ENCODE results near the gene SCAI. TPM values are rescaled to one million over a fixed set of nuclear protein-coding genes. Genes with fewer than 3 reads are reported as not detected.

The SCAI gene
- total and polyA plus RNA-seq, 9 donors: 4.6 to 14.5 (median 7.4) TPM

GRCh38 chr9:124897570-124898460 is 245.5 kb downstream of the SCAI start:
- WGBS (ENCODE audit: insufficient coverage): 72% methylated on average over 2 of the region's 6 CpGs
- no peaks in the 10 kb centered on the region for H3K27me3 ChIP-seq (ENCODE audit: control insufficient read depth, insufficient read depth, low read length)
- no peaks in the 10 kb centered on the region for H3K9me3 ChIP-seq (replicated peaks; ENCODE audit: control insufficient read depth, low read depth, low read length)
- no peak overlapping the region for H3K27ac ChIP-seq (ENCODE audit: low read length)
- H3K4me3 ChIP-seq (ENCODE audit: low read length): no peak overlapping the region
- peaks cover 54% of the 10 kb centered on the region for H3K36me3 ChIP-seq (ENCODE audit: control insufficient read depth, insufficient read depth, low read length)
- no peak for DNase-seq
- no peaks in the 10 kb centered on the region for H3K4me1 ChIP-seq (ENCODE audit: control insufficient read depth, insufficient read depth, low read length)

- peak; percentile 25 for DNase-seq
- Histone ChIP-seq H3K4me3 (ENCODE audit: low read length) (no peak overlapping the region), H3K9me3 (replicated peaks; ENCODE audit: control insufficient read depth, low read depth, low read length) (no peaks in the 10 kb centered on the region), H3K36me3 (ENCODE audit: control insufficient read depth, insufficient read depth, low read length) (peaks cover 62% of the 10 kb centered on the region), H3K27me3 (ENCODE audit: control insufficient read depth, insufficient read depth, low read length) (no peaks in the 10 kb centered on the region), H3K4me1 (ENCODE audit: control insufficient read depth, insufficient read depth, low read length) (no peaks in the 10 kb centered on the region), H3K27ac (ENCODE audit: low read length) (no peak overlapping the region)
Observed at GRCh38 chr9:124894741-124895170, 248.6 kb downstream of the SCAI start.

GRCh38 chr9:124894035-124894740 is 249.1 kb downstream of the SCAI start:
- no peaks in the 10 kb centered on the region for H3K4me1 ChIP-seq (ENCODE audit: control insufficient read depth, insufficient read depth, low read length)
- H3K36me3 ChIP-seq (ENCODE audit: control insufficient read depth, insufficient read depth, low read length): peaks cover 62% of the 10 kb centered on the region
- H3K27ac ChIP-seq (ENCODE audit: low read length): no peak overlapping the region
- no peaks in the 10 kb centered on the region for H3K27me3 ChIP-seq (ENCODE audit: control insufficient read depth, insufficient read depth, low read length)
- H3K9me3 ChIP-seq (replicated peaks; ENCODE audit: control insufficient read depth, low read depth, low read length): no peaks in the 10 kb centered on the region
- whole genome bisulfite sequencing (ENCODE audit: insufficient coverage): 85% methylated on average over 8 of the region's 9 CpGs
- DNase-seq: no peak
- no peak overlapping the region for H3K4me3 ChIP-seq (ENCODE audit: low read length)

Other genes starting within 250 kb of the SCAI start
- 9.1 TPM for gene GOLGA1, start 202.4 kb downstream of the SCAI start, total RNA-seq
- gene GOLGA1, start 202.4 kb downstream of the SCAI start, polyA plus RNA-seq (ENCODE audit: insufficient read depth in 1 of 8, insufficient read length in 8 of 8, low replicate concordance in 1 of 8): 10 to 100 TPM in 4 of 8 donors, 1 to 10 TPM in 4; 9.7 to 14.2 (median 10.2) TPM
- gene PPP6C, start 46.3 kb upstream of the SCAI start, total RNA-seq: 25.9 TPM
- 10 to 100 TPM; 29.8 to 34.3 (median 31.5) TPM for gene PPP6C, start 46.3 kb upstream of the SCAI start, polyA plus RNA-seq (ENCODE audit: insufficient read depth in 1 of 8, insufficient read length in 8 of 8, low replicate concordance in 1 of 8)
- gene RABEPK, start 57.0 kb upstream of the SCAI start, total RNA-seq: 19.3 TPM
- 10 to 100 TPM; 16.5 to 22.7 (median 17.5) TPM for gene RABEPK, start 57.0 kb upstream of the SCAI start, polyA plus RNA-seq (ENCODE audit: insufficient read depth in 1 of 8, insufficient read length in 8 of 8, low replicate concordance in 1 of 8)
- 41.0 TPM for gene HSPA5, start 97.8 kb upstream of the SCAI start, total RNA-seq
- 100 to 1,000 TPM; 152 to 266 (median 178) TPM for gene HSPA5, start 97.8 kb upstream of the SCAI start, polyA plus RNA-seq (ENCODE audit: insufficient read depth in 1 of 8, insufficient read length in 8 of 8, low replicate concordance in 1 of 8)
- gene GAPVD1, start 118.3 kb upstream of the SCAI start, total RNA-seq: 27.5 TPM
- 10 to 100 TPM; 13.6 to 24.3 (median 17.5) TPM for gene GAPVD1, start 118.3 kb upstream of the SCAI start, polyA plus RNA-seq (ENCODE audit: insufficient read depth in 1 of 8, insufficient read length in 8 of 8, low replicate concordance in 1 of 8)

Measured in muscle of leg (tissue), 11 donors.